ENCODE data around the gene PCDHB1. TPM values are rescaled to one million over a fixed set of nuclear protein-coding genes. Genes with fewer than 3 reads are reported as not detected.

The PCDHB1 gene
- total RNA-seq, 1 donor from 2014 or later: not detected

- no peaks in the 10 kb centered on the region for H3K79me2 ChIP-seq (ENCODE audit: insufficient read depth, low read length)
- TF ChIP-seq EZH2 (IDR thresholded peaks at IDR 0.05; ENCODE audit: insufficient read depth, low read length) (no peak), CTCF (IDR thresholded peaks at IDR 0.05; ENCODE audit: insufficient read depth, low read depth, low read length) (no peak)
- no peak overlapping the region for H3K4me3 Mint-ChIP-seq (ENCODE audit: unreplicated experiment)
- no peak overlapping the region for H3K4me3 ChIP-seq (ENCODE audit: insufficient read depth, low read depth, low read length)
- DNase-seq (ENCODE audit: low read depth): no peak
- no peaks in the 10 kb centered on the region for H3K9me3 ChIP-seq (ENCODE audit: insufficient read depth, low read depth, low read length)
- peaks cover 5% of the 10 kb centered on the region for H3K9me3 Mint-ChIP-seq (ENCODE audit: unreplicated experiment)
- H3K4me2 ChIP-seq (ENCODE audit: low read length): no peak overlapping the region
- no peak for FAIRE-seq
- H3K27ac Mint-ChIP-seq (ENCODE audit: unreplicated experiment): no peak overlapping the region
- H2AFZ ChIP-seq (ENCODE audit: low read depth, low read length): no peak overlapping the region
- H3K36me3 Mint-ChIP-seq (ENCODE audit: low read depth, unreplicated experiment): no peaks in the 10 kb centered on the region
- no peaks in the 10 kb centered on the region for H4K20me1 ChIP-seq (ENCODE audit: insufficient read depth, low read length)
- H3K27me3 ChIP-seq (ENCODE audit: insufficient read depth, low read length): no peaks in the 10 kb centered on the region
- no peak overlapping the region for H3K27ac ChIP-seq (ENCODE audit: low read depth, low read length)
- H3K27me3 Mint-ChIP-seq (ENCODE audit: low read depth, unreplicated experiment): no peaks in the 10 kb centered on the region
- no peaks in the 10 kb centered on the region for H3K4me1 Mint-ChIP-seq (ENCODE audit: low read depth, unreplicated experiment)
- no peaks in the 10 kb centered on the region for H3K4me1 ChIP-seq (ENCODE audit: insufficient read depth, low read length)
- H3K36me3 ChIP-seq (ENCODE audit: insufficient read depth, low read length): no peaks in the 10 kb centered on the region
- no peak overlapping the region for H3K9ac ChIP-seq (ENCODE audit: low read length)
These were observed 26.7 kb downstream of the PCDHB1 start for GRCh38 chr5:141077826-141078225.

- no peaks in the 10 kb centered on the region for H3K36me3 Mint-ChIP-seq (ENCODE audit: low read depth, unreplicated experiment)
- no peak overlapping the region for H3K9ac ChIP-seq (ENCODE audit: low read length)
- peaks cover 5% of the 10 kb centered on the region for H3K9me3 Mint-ChIP-seq (ENCODE audit: unreplicated experiment)
- H3K27ac ChIP-seq (ENCODE audit: low read depth, low read length): no peak overlapping the region
- TF ChIP-seq CTCF (IDR thresholded peaks at IDR 0.05; ENCODE audit: insufficient read depth, low read depth, low read length) (no peak), EZH2 (IDR thresholded peaks at IDR 0.05; ENCODE audit: insufficient read depth, low read length) (no peak)
- H2AFZ ChIP-seq (ENCODE audit: low read depth, low read length): no peak overlapping the region
- H3K9me3 ChIP-seq (ENCODE audit: insufficient read depth, low read depth, low read length): no peaks in the 10 kb centered on the region
- H3K79me2 ChIP-seq (ENCODE audit: insufficient read depth, low read length): no peaks in the 10 kb centered on the region
- no peak for FAIRE-seq
- H3K4me1 Mint-ChIP-seq (ENCODE audit: low read depth, unreplicated experiment): no peaks in the 10 kb centered on the region
- no peak overlapping the region for H3K4me3 Mint-ChIP-seq (ENCODE audit: unreplicated experiment)
- H3K4me3 ChIP-seq (ENCODE audit: insufficient read depth, low read depth, low read length): no peak overlapping the region
- H3K4me2 ChIP-seq (ENCODE audit: low read length): no peak overlapping the region
- H3K4me1 ChIP-seq (ENCODE audit: insufficient read depth, low read length): no peaks in the 10 kb centered on the region
- no peak for DNase-seq (ENCODE audit: low read depth)
- H3K27me3 Mint-ChIP-seq (ENCODE audit: low read depth, unreplicated experiment): no peaks in the 10 kb centered on the region
- H3K27me3 ChIP-seq (ENCODE audit: insufficient read depth, low read length): no peaks in the 10 kb centered on the region
- no peaks in the 10 kb centered on the region for H4K20me1 ChIP-seq (ENCODE audit: insufficient read depth, low read length)
- H3K27ac Mint-ChIP-seq (ENCODE audit: unreplicated experiment): no peak overlapping the region
- H3K36me3 ChIP-seq (ENCODE audit: insufficient read depth, low read length): no peaks in the 10 kb centered on the region
These were observed 31.1 kb downstream of the PCDHB1 start for GRCh38 chr5:141082228-141082627.

DNA sequence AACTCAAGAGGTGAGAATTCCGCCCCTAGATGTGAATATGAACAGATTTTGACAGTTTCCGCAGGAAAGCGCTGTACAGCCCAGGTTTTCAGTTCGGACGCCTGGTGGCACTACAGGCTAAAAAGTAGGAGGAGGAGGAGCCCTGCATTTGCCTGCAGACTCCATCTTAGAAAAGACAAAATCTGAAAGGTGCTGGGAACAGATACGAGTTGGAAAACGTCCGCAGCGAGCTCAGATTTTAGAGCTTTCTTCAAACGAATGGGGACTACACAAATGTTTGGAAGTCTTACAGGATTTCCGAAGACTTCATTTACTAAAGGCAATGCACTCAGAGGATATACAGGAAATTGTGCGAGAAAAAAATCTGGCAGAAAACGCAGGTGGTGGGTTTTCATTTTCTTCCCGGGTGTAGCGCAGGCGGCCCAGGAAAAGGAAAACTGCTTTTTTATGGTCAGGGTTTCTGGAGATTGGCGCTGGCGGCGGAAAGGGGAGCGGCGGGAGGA, 33.4 kb downstream of the PCDHB1 start:
- H3K27ac ChIP-seq (ENCODE audit: low read depth, low read length): no peak overlapping the region
- peak overlapping the region; percentile 68 for H3K4me2 ChIP-seq (ENCODE audit: low read length)
- H3K9ac ChIP-seq (ENCODE audit: low read length): no peak overlapping the region
- H3K4me3 ChIP-seq (ENCODE audit: insufficient read depth, low read depth, low read length): peak overlapping the region; percentile 25
- Mint-ChIP-seq H3K36me3 (ENCODE audit: low read depth, unreplicated experiment) (no peaks in the 10 kb centered on the region), H3K4me1 (ENCODE audit: low read depth, unreplicated experiment) (no peaks in the 10 kb centered on the region), H3K4me3 (ENCODE audit: unreplicated experiment) (peak overlapping the region; percentile 90), H3K27me3 (ENCODE audit: low read depth, unreplicated experiment) (no peaks in the 10 kb centered on the region), H3K9me3 (ENCODE audit: unreplicated experiment) (no peaks in the 10 kb centered on the region), H3K27ac (ENCODE audit: unreplicated experiment) (peak overlapping the region; percentile 87)
- TF ChIP-seq EZH2 (IDR thresholded peaks at IDR 0.05; ENCODE audit: insufficient read depth, low read length) (no peak), CTCF (IDR thresholded peaks at IDR 0.05; ENCODE audit: insufficient read depth, low read depth, low read length) (peak; percentile 16)
- FAIRE-seq (no peak), DNase-seq (ENCODE audit: low read depth) (peak; percentile 11)
- no peaks in the 10 kb centered on the region for H4K20me1 ChIP-seq (ENCODE audit: insufficient read depth, low read length)
- peak overlapping the region; percentile 34 for H2AFZ ChIP-seq (ENCODE audit: low read depth, low read length)
- no peaks in the 10 kb centered on the region for H3K36me3 ChIP-seq (ENCODE audit: insufficient read depth, low read length)
- H3K9me3 ChIP-seq (ENCODE audit: insufficient read depth, low read depth, low read length): peaks cover 7% of the 10 kb centered on the region
- no peaks in the 10 kb centered on the region for H3K79me2 ChIP-seq (ENCODE audit: insufficient read depth, low read length)
- no peaks in the 10 kb centered on the region for H3K4me1 ChIP-seq (ENCODE audit: insufficient read depth, low read length)
- no peaks in the 10 kb centered on the region for H3K27me3 ChIP-seq (ENCODE audit: insufficient read depth, low read length)

All from astrocyte (in vitro differentiated cells and primary cell).